SK-N-SH treated with all-trans-retinoic acid at 6 μM for 48 hours (cell line): ENCODE measurements around the gene SCAF8.

Source experiments
- ARNTL ChIP-seq: fragments of 450-650 bp; formaldehyde crosslinking; IDR thresholded peaks from 2 replicates; pipeline ENCODE4 v1.5.0; 2020; ENCODE audit warnings: low read depth, mild to moderate bottlenecking, moderate library complexity, borderline replicate concordance
- BACH2 ChIP-seq: fragments of 250-450 bp; sonication (Bioruptor Pico); IDR thresholded peaks from 2 replicates; pipeline ENCODE4 v1.9.0; 2021; ENCODE audit warnings: mild to moderate bottlenecking, borderline replicate concordance
- CSDC2 ChIP-seq: fragments of 250-450 bp; sonication (Bioruptor Pico); IDR thresholded peaks from 2 replicates; pipeline ENCODE4 v1.5.0; 2020; ENCODE audit warnings: mild to moderate bottlenecking, moderate library complexity
- CSRNP3 ChIP-seq: fragments of 250-450 bp; sonication (Bioruptor Pico); IDR thresholded peaks from 2 replicates; pipeline ENCODE4 v1.5.1; 2021; ENCODE audit warnings: mild to moderate bottlenecking, moderate library complexity
- GLIS3 ChIP-seq: fragments of 250-450 bp; sonication (Bioruptor Pico); IDR thresholded peaks from 2 replicates; pipeline ENCODE4 v1.5.0; 2020; ENCODE audit warnings: mild to moderate bottlenecking, moderate library complexity
- ISL1 ChIP-seq: fragments of 250-450 bp; sonication (Bioruptor Pico); IDR thresholded peaks from 2 replicates; pipeline ENCODE4 v2.1.2; 2022; ENCODE audit warnings: mild to moderate bottlenecking, moderate library complexity
- PATZ1 ChIP-seq: fragments of 250-450 bp; sonication (Bioruptor Pico); IDR thresholded peaks from 2 replicates; pipeline ENCODE4 v1.8.0; 2020; ENCODE audit warnings: mild to moderate bottlenecking, moderate library complexity, borderline replicate concordance
- RARB ChIP-seq: fragments of 250-450 bp; sonication (Bioruptor Pico); IDR thresholded peaks from 2 replicates; pipeline ENCODE4 v1.8.0; 2021; ENCODE audit warnings: mild to moderate bottlenecking, moderate library complexity
- TCF4 ChIP-seq: fragments of 250-450 bp; sonication (Bioruptor Pico); IDR thresholded peaks from 2 replicates; pipeline ENCODE4 v1.8.0; 2021; ENCODE audit warnings: mild to moderate bottlenecking, moderate library complexity, borderline replicate concordance
- ZFP3 ChIP-seq: fragments of 250-450 bp; sonication (Bioruptor Pico); IDR thresholded peaks from 2 replicates; pipeline ENCODE4 v1.5.0; 2020; ENCODE audit warnings: mild to moderate bottlenecking, moderate library complexity
- ZNF70 ChIP-seq: fragments of 450-650 bp; formaldehyde crosslinking; IDR thresholded peaks from 2 replicates; pipeline ENCODE4 v1.5.0; 2020; ENCODE audit warnings: mild to moderate bottlenecking, moderate library complexity
- TF ChIP-seq, protein P1 (sequence below): fragments of 250-450 bp; sonication (Bioruptor Pico); IDR thresholded peaks from 2 replicates; pipeline ENCODE4 v1.5.0; 2020; ENCODE audit warnings: mild to moderate bottlenecking, moderate library complexity

DNA sequence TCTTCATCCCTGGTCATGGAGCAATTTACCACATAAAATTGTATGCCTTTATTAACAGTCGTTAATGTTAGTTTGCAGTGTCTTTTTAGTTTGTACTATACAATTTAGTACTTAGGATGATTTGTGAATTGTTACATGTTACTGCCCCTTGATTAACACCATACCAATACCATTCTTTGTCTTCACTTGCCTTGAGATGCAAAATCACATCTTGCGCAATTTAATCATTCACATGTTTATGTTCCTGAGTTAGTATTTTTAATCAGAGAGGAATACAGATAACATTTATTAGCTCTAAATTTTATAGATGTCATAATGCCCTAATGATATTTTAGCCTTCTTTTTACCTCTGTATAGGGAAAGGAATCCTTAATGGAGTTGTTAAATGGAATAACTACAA, 114.1 kb downstream of the SCAF8 start:
- TF ChIP-seq RARB (CRISPR knock-in tag), result no peak
- TF ChIP-seq ZNF70 (CRISPR knock-in tag), result no peak
- TF ChIP-seq TCF4 (CRISPR knock-in tag), result no peak
- TF ChIP-seq, protein P1, sequence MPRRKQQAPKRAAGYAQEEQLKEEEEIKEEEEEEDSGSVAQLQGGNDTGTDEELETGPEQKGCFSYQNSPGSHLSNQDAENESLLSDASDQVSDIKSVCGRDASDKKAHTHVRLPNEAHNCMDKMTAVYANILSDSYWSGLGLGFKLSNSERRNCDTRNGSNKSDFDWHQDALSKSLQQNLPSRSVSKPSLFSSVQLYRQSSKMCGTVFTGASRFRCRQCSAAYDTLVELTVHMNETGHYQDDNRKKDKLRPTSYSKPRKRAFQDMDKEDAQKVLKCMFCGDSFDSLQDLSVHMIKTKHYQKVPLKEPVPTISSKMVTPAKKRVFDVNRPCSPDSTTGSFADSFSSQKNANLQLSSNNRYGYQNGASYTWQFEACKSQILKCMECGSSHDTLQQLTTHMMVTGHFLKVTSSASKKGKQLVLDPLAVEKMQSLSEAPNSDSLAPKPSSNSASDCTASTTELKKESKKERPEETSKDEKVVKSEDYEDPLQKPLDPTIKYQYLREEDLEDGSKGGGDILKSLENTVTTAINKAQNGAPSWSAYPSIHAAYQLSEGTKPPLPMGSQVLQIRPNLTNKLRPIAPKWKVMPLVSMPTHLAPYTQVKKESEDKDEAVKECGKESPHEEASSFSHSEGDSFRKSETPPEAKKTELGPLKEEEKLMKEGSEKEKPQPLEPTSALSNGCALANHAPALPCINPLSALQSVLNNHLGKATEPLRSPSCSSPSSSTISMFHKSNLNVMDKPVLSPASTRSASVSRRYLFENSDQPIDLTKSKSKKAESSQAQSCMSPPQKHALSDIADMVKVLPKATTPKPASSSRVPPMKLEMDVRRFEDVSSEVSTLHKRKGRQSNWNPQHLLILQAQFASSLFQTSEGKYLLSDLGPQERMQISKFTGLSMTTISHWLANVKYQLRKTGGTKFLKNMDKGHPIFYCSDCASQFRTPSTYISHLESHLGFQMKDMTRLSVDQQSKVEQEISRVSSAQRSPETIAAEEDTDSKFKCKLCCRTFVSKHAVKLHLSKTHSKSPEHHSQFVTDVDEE (CRISPR knock-in tag), result no peak
- TF ChIP-seq CSDC2 (CRISPR knock-in tag), result no peak
- no peak for TF ChIP-seq PATZ1 (CRISPR knock-in tag)
- TF ChIP-seq ARNTL (CRISPR knock-in tag), result no peak
- no peak for TF ChIP-seq GLIS3
- no peak for TF ChIP-seq BACH2 (CRISPR knock-in tag)
- peak; percentile 19; the same call in 1 of the 2 replicates for TF ChIP-seq ISL1 (CRISPR knock-in tag)
- TF ChIP-seq CSRNP3 (CRISPR knock-in tag), result no peak
- TF ChIP-seq ZFP3 (CRISPR knock-in tag), result no peak
